ENCODE data around the gene MAP6. TPM values are rescaled to one million over a fixed set of nuclear protein-coding genes. Genes with fewer than 3 reads are reported as not detected.

MAP6 gene
- total and polyA plus RNA-seq, 10 of the 15 experiments (the other 5 are each of a cell fraction or from before 2014, with no cell fraction given), result 0.06 to 0.19 (median 0.11) TPM; not detected in 5

DNA sequence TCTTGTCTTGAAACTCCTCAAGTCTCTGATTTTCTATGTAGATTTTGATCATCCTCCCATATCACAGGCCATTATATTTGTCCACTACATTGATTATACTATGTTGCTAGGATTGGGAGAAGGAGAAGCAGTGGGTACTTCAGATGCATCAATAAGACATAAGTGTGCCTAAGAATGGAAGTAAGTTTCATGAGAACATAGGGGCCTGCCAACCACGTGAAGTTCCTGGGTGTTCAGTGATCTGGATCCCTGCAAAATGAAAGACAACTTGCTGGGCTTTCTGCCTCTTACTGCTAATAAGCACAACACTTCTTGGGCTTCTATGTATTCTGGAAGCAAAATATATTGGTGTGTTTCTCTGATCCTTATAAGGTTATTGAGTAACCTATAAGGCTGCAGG lies 89.0 kb downstream of the MAP6 start (continued):
- TF ChIP-seq, protein P1, sequence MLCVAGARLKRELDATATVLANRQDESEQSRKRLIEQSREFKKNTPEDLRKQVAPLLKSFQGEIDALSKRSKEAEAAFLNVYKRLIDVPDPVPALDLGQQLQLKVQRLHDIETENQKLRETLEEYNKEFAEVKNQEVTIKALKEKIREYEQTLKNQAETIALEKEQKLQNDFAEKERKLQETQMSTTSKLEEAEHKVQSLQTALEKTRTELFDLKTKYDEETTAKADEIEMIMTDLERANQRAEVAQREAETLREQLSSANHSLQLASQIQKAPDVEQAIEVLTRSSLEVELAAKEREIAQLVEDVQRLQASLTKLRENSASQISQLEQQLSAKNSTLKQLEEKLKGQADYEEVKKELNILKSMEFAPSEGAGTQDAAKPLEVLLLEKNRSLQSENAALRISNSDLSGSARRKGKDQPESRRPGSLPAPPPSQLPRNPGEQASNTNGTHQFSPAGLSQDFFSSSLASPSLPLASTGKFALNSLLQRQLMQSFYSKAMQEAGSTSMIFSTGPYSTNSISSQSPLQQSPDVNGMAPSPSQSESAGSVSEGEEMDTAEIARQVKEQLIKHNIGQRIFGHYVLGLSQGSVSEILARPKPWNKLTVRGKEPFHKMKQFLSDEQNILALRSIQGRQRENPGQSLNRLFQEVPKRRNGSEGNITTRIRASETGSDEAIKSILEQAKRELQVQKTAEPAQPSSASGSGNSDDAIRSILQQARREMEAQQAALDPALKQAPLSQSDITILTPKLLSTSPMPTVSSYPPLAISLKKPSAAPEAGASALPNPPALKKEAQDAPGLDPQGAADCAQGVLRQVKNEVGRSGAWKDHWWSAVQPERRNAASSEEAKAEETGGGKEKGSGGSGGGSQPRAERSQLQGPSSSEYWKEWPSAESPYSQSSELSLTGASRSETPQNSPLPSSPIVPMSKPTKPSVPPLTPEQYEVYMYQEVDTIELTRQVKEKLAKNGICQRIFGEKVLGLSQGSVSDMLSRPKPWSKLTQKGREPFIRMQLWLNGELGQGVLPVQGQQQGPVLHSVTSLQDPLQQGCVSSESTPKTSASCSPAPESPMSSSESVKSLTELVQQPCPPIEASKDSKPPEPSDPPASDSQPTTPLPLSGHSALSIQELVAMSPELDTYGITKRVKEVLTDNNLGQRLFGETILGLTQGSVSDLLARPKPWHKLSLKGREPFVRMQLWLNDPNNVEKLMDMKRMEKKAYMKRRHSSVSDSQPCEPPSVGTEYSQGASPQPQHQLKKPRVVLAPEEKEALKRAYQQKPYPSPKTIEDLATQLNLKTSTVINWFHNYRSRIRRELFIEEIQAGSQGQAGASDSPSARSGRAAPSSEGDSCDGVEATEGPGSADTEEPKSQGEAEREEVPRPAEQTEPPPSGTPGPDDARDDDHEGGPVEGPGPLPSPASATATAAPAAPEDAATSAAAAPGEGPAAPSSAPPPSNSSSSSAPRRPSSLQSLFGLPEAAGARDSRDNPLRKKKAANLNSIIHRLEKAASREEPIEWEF (IDR thresholded peaks at IDR 0.05; ENCODE audit: insufficient replicate concordance, low read depth, low read length), result no peak
- TF ChIP-seq ZNF384 (IDR thresholded peaks at IDR 0.05; ENCODE audit: borderline replicate concordance, low read depth, low read length) (no peak), BMI1 (IDR thresholded peaks at IDR 0.05; ENCODE audit: borderline replicate concordance) (no peak), RCOR1 (conservative IDR thresholded peaks at IDR 0.05; ENCODE audit: low read depth, low read length) (no peak), NFYB (IDR thresholded peaks at IDR 0.05; ENCODE audit: insufficient read depth, low read depth, low read length) (no peak), HDGF (IDR thresholded peaks at IDR 0.05) (no peak), TCF7 (IDR thresholded peaks at IDR 0.05; ENCODE audit: borderline replicate concordance) (no peak), SUZ12 (IDR thresholded peaks at IDR 0.05; ENCODE audit: unreplicated experiment) (no peak), RUNX3 (IDR thresholded peaks at IDR 0.05; ENCODE audit: low read length) (no peak), RAD21 (IDR thresholded peaks at IDR 0.05; ENCODE audit: insufficient read depth, low read depth, low read length) (no peak)
- TF ChIP-seq, protein P2, sequence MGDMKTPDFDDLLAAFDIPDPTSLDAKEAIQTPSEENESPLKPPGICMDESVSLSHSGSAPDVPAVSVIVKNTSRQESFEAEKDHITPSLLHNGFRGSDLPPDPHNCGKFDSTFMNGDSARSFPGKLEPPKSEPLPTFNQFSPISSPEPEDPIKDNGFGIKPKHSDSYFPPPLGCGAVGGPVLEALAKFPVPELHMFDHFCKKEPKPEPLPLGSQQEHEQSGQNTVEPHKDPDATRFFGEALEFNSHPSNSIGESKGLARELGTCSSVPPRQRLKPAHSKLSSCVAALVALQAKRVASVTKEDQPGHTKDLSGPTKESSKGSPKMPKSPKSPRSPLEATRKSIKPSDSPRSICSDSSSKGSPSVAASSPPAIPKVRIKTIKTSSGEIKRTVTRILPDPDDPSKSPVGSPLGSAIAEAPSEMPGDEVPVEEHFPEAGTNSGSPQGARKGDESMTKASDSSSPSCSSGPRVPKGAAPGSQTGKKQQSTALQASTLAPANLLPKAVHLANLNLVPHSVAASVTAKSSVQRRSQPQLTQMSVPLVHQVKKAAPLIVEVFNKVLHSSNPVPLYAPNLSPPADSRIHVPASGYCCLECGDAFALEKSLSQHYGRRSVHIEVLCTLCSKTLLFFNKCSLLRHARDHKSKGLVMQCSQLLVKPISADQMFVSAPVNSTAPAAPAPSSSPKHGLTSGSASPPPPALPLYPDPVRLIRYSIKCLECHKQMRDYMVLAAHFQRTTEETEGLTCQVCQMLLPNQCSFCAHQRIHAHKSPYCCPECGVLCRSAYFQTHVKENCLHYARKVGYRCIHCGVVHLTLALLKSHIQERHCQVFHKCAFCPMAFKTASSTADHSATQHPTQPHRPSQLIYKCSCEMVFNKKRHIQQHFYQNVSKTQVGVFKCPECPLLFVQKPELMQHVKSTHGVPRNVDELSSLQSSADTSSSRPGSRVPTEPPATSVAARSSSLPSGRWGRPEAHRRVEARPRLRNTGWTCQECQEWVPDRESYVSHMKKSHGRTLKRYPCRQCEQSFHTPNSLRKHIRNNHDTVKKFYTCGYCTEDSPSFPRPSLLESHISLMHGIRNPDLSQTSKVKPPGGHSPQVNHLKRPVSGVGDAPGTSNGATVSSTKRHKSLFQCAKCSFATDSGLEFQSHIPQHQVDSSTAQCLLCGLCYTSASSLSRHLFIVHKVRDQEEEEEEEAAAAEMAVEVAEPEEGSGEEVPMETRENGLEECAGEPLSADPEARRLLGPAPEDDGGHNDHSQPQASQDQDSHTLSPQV (IDR thresholded peaks at IDR 0.05), result no peak
- TF ChIP-seq, protein P3, sequence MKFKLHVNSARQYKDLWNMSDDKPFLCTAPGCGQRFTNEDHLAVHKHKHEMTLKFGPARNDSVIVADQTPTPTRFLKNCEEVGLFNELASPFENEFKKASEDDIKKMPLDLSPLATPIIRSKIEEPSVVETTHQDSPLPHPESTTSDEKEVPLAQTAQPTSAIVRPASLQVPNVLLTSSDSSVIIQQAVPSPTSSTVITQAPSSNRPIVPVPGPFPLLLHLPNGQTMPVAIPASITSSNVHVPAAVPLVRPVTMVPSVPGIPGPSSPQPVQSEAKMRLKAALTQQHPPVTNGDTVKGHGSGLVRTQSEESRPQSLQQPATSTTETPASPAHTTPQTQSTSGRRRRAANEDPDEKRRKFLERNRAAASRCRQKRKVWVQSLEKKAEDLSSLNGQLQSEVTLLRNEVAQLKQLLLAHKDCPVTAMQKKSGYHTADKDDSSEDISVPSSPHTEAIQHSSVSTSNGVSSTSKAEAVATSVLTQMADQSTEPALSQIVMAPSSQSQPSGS (IDR thresholded peaks at IDR 0.05; ENCODE audit: low read length), result no peak

Measured in GM12878 (cell line).